GM23338 (cell line): ENCODE data around the gene BCORL1. TPM values are rescaled to one million over a fixed set of nuclear protein-coding genes. Genes with fewer than 3 reads are reported as not detected.
A peak's percentile ranks its signal among the peaks of the same experiment; 100 is the strongest.

Source experiments
- ATAC-seq: fragments of 200-7000 bp; cut with Tn5 transposase; 3 replicates; pipeline ENCODE4 v1.9.1; 2020
- DNase-seq: peaks from one replicate; pipeline ENCODE4 v3.0.0-alpha.2; 2015; ENCODE audit warnings: low spot score
- H2AFZ ChIP-seq: fragments of 200-600 bp; sonication (generic); 2 replicates; pipeline ENCODE4 v1.8.0; 2016; ENCODE audit warnings: antibody characterized with exemption, mild to moderate bottlenecking, moderate library complexity
- H3F3A ChIP-seq: fragments of 200-600 bp; sonication (generic); replicated peaks from 2 replicates; pipeline ENCODE4 v1.8.0; 2017; ENCODE audit warnings: antibody characterized with exemption, mixed run types, low read depth
- H3K27ac ChIP-seq: fragments of 200-600 bp; sonication (generic); 2 replicates; pipeline ENCODE4 v1.6.1; 2016; ENCODE audit warnings: low read depth
- H3K27me3 ChIP-seq: fragments of 200-600 bp; sonication (generic); 2 replicates; pipeline ENCODE4 v1.8.0; 2016; ENCODE audit warnings: mild to moderate bottlenecking, mixed run types, moderate library complexity; ENCODE audit not compliant: insufficient read depth
- H3K36me3 ChIP-seq: fragments of 200-600 bp; sonication (generic); 2 replicates; pipeline ENCODE4 v1.8.0; 2016; ENCODE audit warnings: mild to moderate bottlenecking; ENCODE audit not compliant: insufficient read depth
- H3K4me1 ChIP-seq: fragments of 200-600 bp; sonication (generic); 2 replicates; pipeline ENCODE4 v1.8.0; 2016; ENCODE audit warnings: mild to moderate bottlenecking, moderate library complexity; ENCODE audit not compliant: insufficient read depth
- H3K4me2 ChIP-seq: fragments of 200-600 bp; sonication (generic); 2 replicates; pipeline ENCODE4 v1.7.1; 2017; ENCODE audit warnings: mixed run types
- H3K4me3 ChIP-seq: fragments of 200-600 bp; sonication (generic); 2 replicates; pipeline ENCODE4 v1.6.1; 2016; ENCODE audit warnings: mixed run types
- H3K79me2 ChIP-seq: fragments of 200-600 bp; sonication (generic); replicated peaks from 2 replicates; pipeline ENCODE4 v1.8.0; 2017; ENCODE audit warnings: mild to moderate bottlenecking; ENCODE audit not compliant: insufficient read depth
- H3K9me2 ChIP-seq: fragments of 200-600 bp; sonication (generic); 2 replicates; pipeline ENCODE4 v1.8.0; 2017; ENCODE audit not compliant: insufficient read depth
- H4K20me1 ChIP-seq: fragments of 200-600 bp; sonication (generic); replicated peaks from 2 replicates; pipeline ENCODE4 v1.8.0; 2017; ENCODE audit warnings: mild to moderate bottlenecking; ENCODE audit not compliant: insufficient read depth
- H3K27ac Mint-ChIP-seq: 2 replicates; pipeline ENCODE4 v1.8.0; 2020; ENCODE audit warnings: inconsistent platforms, mild to moderate bottlenecking, moderate library complexity, mixed read lengths
- H3K27me3 Mint-ChIP-seq: 3 replicates; pipeline ENCODE4 v1.8.0; 2022; ENCODE audit warnings: low read depth, mild to moderate bottlenecking, moderate library complexity, mixed read lengths, inconsistent platforms; ENCODE audit not compliant: insufficient read depth, poor library complexity
- H3K36me3 Mint-ChIP-seq: 3 replicates; pipeline ENCODE4 v1.8.0; 2021; ENCODE audit warnings: low read depth, mild to moderate bottlenecking, inconsistent platforms, moderate library complexity, mixed read lengths
- H3K4me1 Mint-ChIP-seq: 3 replicates; pipeline ENCODE4 v1.8.0; 2020; ENCODE audit warnings: mild to moderate bottlenecking, inconsistent platforms, mixed read lengths
- H3K4me3 Mint-ChIP-seq: 3 replicates; pipeline ENCODE4 v1.8.0; 2021; ENCODE audit warnings: moderate library complexity, mild to moderate bottlenecking, inconsistent platforms, mixed read lengths
- H3K9me3 Mint-ChIP-seq: 3 replicates; pipeline ENCODE4 v1.8.0; 2020; ENCODE audit warnings: moderate library complexity, mild to moderate bottlenecking, inconsistent platforms, mixed read lengths
- CREB1 ChIP-seq: fragments of 250-450 bp; sonication (Bioruptor Pico); IDR thresholded peaks from 2 replicates; pipeline ENCODE4 v1.5.0; 2020; ENCODE audit warnings: low read depth, mild to moderate bottlenecking, moderate library complexity
- CTCF ChIP-seq, 2 experiments: fragments of 200-600 bp in 1 of 2; sonication (generic) in 1 of 2; conservative IDR thresholded peaks; 2 replicates each; pipeline versions ENCODE4 v1.5.1 to v1.6.1; 2016 to 2017; ENCODE audit warnings: antibody characterized with exemption in 2 of 2, low read depth in 2 of 2, mild to moderate bottlenecking in 2 of 2, moderate library complexity in 1 of 2
- ETS1 ChIP-seq: IDR thresholded peaks from 2 replicates; pipeline ENCODE4 v1.6.1; 2016; ENCODE audit warnings: antibody characterized with exemption
- EZH2 ChIP-seq: fragments of 200-600 bp; sonication (generic); IDR thresholded peaks from one replicate; pipeline ENCODE4 v1.8.0; 2017; ENCODE audit warnings: antibody characterized with exemption, mild to moderate bottlenecking, low read depth; ENCODE audit not compliant: unreplicated experiment
- EZH2phosphoT487 ChIP-seq: fragments of 200-600 bp; sonication (generic); IDR thresholded peaks from one replicate; pipeline ENCODE4 v1.8.1; 2018; ENCODE audit warnings: antibody characterized with exemption; ENCODE audit not compliant: unreplicated experiment
- JUNB ChIP-seq: IDR thresholded peaks from one replicate; pipeline ENCODE4 v1.6.1; 2016; ENCODE audit warnings: antibody characterized with exemption; ENCODE audit not compliant: unreplicated experiment
- NANOG ChIP-seq: IDR thresholded peaks from 2 replicates; pipeline ENCODE4 v1.6.1; 2016; ENCODE audit warnings: antibody characterized with exemption, borderline replicate concordance
- POLR2AphosphoS5 ChIP-seq: IDR thresholded peaks from 2 replicates; pipeline ENCODE4 v1.6.1; 2016; ENCODE audit warnings: antibody characterized with exemption, low read depth
- REST ChIP-seq: IDR thresholded peaks from one replicate; pipeline ENCODE4 v1.6.1; 2018; ENCODE audit warnings: antibody characterized with exemption; ENCODE audit not compliant: unreplicated experiment
- ZNF114 ChIP-seq: fragments of 250-450 bp; sonication (Bioruptor Pico); IDR thresholded peaks from 2 replicates; pipeline ENCODE4 v1.5.0; 2020; ENCODE audit warnings: mild to moderate bottlenecking, moderate library complexity
- ZNF331 ChIP-seq: fragments of 250-450 bp; sonication (Bioruptor Pico); IDR thresholded peaks from 2 replicates; pipeline ENCODE4 v1.5.0; 2020; ENCODE audit warnings: low read depth, mild to moderate bottlenecking, moderate library complexity
- polyA plus RNA-seq: library from polyadenylated mRNA; unstranded; fragments of >200 nt; fragmentation: Nextera tagmentation; extraction: Ambion mirVana; gene quantifications from 2 replicates; pipeline ENCODE4 v1.2.1, GENCODE V29; 2016
- total RNA-seq: library from RNA; depleted of rRNA; stranded (reverse); fragments of >200 nt; shearing (Covaris generic); gene quantifications from 2 replicates; pipeline ENCODE4 v1.2.3, GENCODE V29; 2014

Gene BCORL1
- total and polyA plus RNA-seq, 2 experiments from 2014 or later = 2.6 to 2.7 TPM

- no peaks in the 10 kb centered on the region for H3K9me2 ChIP-seq
- no peak overlapping the region for H3K27ac Mint-ChIP-seq
- ATAC-seq = peak; percentile 52
- H3K4me3 Mint-ChIP-seq = no peak overlapping the region
- no peaks in the 10 kb centered on the region for H3K79me2 ChIP-seq
- peak; percentile 68 to 85 for TF ChIP-seq CTCF (conservative IDR thresholded peaks at IDR 0.05; ENCODE audit: low read depth in 2 of 2)
- no peak for TF ChIP-seq EZH2phosphoT487
- H3K9me3 Mint-ChIP-seq = no peaks in the 10 kb centered on the region
- H4K20me1 ChIP-seq = no peaks in the 10 kb centered on the region
- H3K4me2 ChIP-seq = no peak overlapping the region
- H2AFZ ChIP-seq = no peak overlapping the region
- no peak overlapping the region for H3K27ac ChIP-seq
- H3F3A ChIP-seq = no peaks in the 10 kb centered on the region
- no peaks in the 10 kb centered on the region for H3K36me3 ChIP-seq
- no peaks in the 10 kb centered on the region for H3K27me3 ChIP-seq
- peak; percentile 74 for DNase-seq
- no peak overlapping the region for H3K4me3 ChIP-seq
- peaks cover 20% of the 10 kb centered on the region for H3K4me1 Mint-ChIP-seq
- peaks cover 3% of the 10 kb centered on the region; the same call in 1 of the 2 replicates for H3K4me1 ChIP-seq
- H3K27me3 Mint-ChIP-seq = peaks cover 8% of the 10 kb centered on the region
- no peaks in the 10 kb centered on the region for H3K36me3 Mint-ChIP-seq
These were observed 97.5 kb downstream of the BCORL1 start for GRCh38 chrX:130079824-130080406.

- H3K36me3 Mint-ChIP-seq = no peaks in the 10 kb centered on the region
- H3K27me3 ChIP-seq = no peaks in the 10 kb centered on the region
- no peak overlapping the region for H3K27ac Mint-ChIP-seq
- no peak overlapping the region for H3K27ac ChIP-seq
- H3K4me3 Mint-ChIP-seq = no peak overlapping the region
- no peaks in the 10 kb centered on the region for H3K9me3 Mint-ChIP-seq
- no peaks in the 10 kb centered on the region for H4K20me1 ChIP-seq
- no peaks in the 10 kb centered on the region for H3K79me2 ChIP-seq
- peaks cover 3% of the 10 kb centered on the region; the same call in 1 of the 2 replicates for H3K4me1 ChIP-seq
- ATAC-seq = no peak
- no peak overlapping the region for H3K4me2 ChIP-seq
- H3F3A ChIP-seq = no peaks in the 10 kb centered on the region
- H3K4me3 ChIP-seq = no peak overlapping the region
- H2AFZ ChIP-seq = no peak overlapping the region
- H3K27me3 Mint-ChIP-seq = peaks cover 8% of the 10 kb centered on the region
- DNase-seq = no peak
- H3K4me1 Mint-ChIP-seq = peaks cover 24% of the 10 kb centered on the region
- H3K9me2 ChIP-seq = no peaks in the 10 kb centered on the region
- H3K36me3 ChIP-seq = no peaks in the 10 kb centered on the region
- TF ChIP-seq POLR2AphosphoS5 (no peak), CREB1 (CRISPR knock-in tag) (no peak), EZH2 (no peak), ZNF331 (no peak), NANOG (no peak), ETS1 (no peak), ZNF114 (CRISPR knock-in tag) (no peak), JUNB (no peak), REST (no peak)
These were observed 98.4 kb downstream of the BCORL1 start for GRCh38 chrX:130080791-130081367.
